PFSK-1 (cell line): ENCODE results near the gene TNFRSF4.

Source experiments
- FOXP2 ChIP-seq: optimal IDR thresholded peaks from 2 replicates; pipeline ENCODE3; 2011; ENCODE audit warnings: borderline replicate concordance, control low read depth, inconsistent platforms; ENCODE audit not compliant: insufficient read depth; ENCODE audit errors: extremely low read length, extremely low read depth
- POLR2AphosphoS5 ChIP-seq: IDR thresholded peaks from 2 replicates; pipeline ENCODE4 v1.6.1; 2012; ENCODE audit warnings: low read depth, mild to moderate bottlenecking, control low read depth, low read length, moderate library complexity
- REST ChIP-seq, 2 experiments: IDR thresholded peaks; 2 replicates each; pipeline versions ENCODE4 v1.6.1 to v1.8.0; 2011 to 2012; ENCODE audit warnings: low read depth in 2 of 2, low read length in 2 of 2, control low read depth in 1 of 2, inconsistent platforms in 1 of 2, mild to moderate bottlenecking in 1 of 2, moderate library complexity in 1 of 2; ENCODE audit not compliant: insufficient read depth in 1 of 2
- SIN3A ChIP-seq: IDR thresholded peaks from 2 replicates; pipeline ENCODE4 v1.6.1; 2012; ENCODE audit warnings: mild to moderate bottlenecking, low read length, moderate library complexity, borderline replicate concordance; ENCODE audit not compliant: insufficient read depth
- TAF1 ChIP-seq: IDR thresholded peaks from 2 replicates; pipeline ENCODE4 v1.6.1; 2012; ENCODE audit warnings: low read length, control low read depth, borderline replicate concordance; ENCODE audit not compliant: insufficient read depth

TNFRSF4 gene

DNA sequence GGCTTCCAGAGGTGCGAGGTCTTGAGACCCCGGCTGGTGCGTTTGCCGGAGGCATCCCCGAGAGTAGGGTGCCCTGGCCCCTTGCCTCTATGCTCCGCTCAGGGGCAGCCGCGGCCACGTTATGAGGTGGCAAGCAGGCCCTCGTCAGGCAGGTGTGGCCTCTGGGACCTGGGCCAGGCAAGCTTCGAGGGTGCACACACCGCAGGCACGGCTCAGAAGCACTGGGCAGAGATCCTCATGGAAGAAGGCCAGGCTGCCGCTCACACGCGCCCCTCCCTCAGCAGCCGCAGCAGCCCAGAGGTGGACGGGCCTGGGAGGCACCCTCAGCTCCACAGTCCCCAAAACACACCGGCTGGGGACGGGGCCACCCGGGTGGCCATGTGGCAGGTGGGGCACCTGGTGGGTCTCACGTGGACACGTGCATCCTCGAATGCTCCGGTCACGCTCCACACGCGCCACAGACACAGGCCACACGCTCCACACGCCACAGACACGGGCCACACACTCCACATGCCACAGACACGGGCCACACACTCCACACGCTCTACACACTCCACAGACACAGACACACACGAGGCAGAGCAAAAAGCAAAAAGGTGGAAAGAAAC is 11.4 kb upstream of the TNFRSF4 start:
- TF ChIP-seq REST (IDR thresholded peaks at IDR 0.05; ENCODE audit: insufficient read depth in 1 of 2, low read depth in 2 of 2, low read length in 2 of 2), result no peak
- TF ChIP-seq SIN3A, result no peak
- TF ChIP-seq POLR2AphosphoS5, result no peak
- TF ChIP-seq TAF1, result no peak
- no peak for TF ChIP-seq FOXP2

- no peak for TF ChIP-seq REST (IDR thresholded peaks at IDR 0.05; ENCODE audit: insufficient read depth in 1 of 2, low read depth in 2 of 2, low read length in 2 of 2)
- no peak for TF ChIP-seq TAF1
- TF ChIP-seq POLR2AphosphoS5, result no peak
- no peak for TF ChIP-seq SIN3A
- TF ChIP-seq FOXP2, result no peak
Observed at GRCh38 chr1:1223891-1224290, 9.9 kb upstream of the TNFRSF4 start.

DNA sequence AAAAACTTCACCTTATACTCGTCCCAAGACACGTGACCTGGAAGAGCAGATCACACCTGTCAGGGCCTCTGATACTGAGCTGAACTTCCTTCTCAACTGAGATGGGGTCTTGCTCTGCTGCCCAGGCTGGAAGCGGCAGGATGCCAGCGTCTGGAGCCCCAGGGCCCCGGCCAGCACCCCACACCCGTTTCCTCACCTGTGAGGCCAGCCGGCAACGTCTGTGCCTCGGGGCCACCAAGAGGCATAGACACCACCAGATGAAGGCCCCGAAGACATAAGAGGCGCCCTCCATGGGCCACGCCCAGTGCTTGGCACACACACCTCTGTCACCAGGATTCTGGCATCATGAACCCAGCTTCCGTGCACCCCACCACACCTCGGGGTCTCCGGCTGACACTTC is 9.4 kb upstream of the TNFRSF4 start:
- TF ChIP-seq SIN3A, result no peak
- TF ChIP-seq REST (IDR thresholded peaks at IDR 0.05; ENCODE audit: insufficient read depth in 1 of 2, low read depth in 2 of 2, low read length in 2 of 2), result no peak
- TF ChIP-seq POLR2AphosphoS5, result no peak
- TF ChIP-seq TAF1, result no peak
- TF ChIP-seq FOXP2, result no peak

- TF ChIP-seq POLR2AphosphoS5 (no peak), FOXP2 (no peak)
Observed at GRCh38 chr1:1222575-1223225, 8.7 kb upstream of the TNFRSF4 start.

DNA sequence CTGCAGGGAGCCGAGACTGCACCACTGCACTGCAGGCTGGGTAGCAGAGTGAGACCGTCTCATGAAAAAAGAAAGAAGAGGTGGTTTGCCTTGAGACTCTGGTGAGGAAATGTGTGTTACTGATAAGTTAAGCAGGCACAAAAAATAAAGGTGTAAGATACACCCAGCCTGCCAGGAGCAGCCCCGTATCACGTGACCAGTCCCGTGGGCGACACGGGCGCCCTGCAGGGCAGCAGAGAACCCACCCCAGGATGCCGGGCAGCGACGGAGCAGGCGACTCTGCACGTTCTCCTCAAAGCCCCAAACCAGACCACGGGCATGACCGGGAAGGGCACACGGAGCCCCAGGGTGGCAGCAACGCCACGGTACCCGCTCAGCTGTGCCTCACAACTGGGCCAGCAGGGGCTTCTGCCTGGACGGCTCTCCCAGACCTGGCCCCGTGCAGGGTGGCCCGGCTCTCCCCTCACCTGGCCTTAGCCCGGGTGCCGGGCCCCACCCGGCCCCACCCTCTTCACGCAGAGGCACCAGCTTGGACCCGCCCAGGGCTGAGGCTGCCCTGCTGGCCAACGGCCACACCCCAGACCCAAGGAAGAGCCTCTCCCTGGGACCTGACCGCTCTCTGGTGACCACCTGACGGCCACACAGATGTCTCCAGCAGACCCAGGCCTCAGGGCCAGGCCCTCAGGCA is 8.1 kb upstream of the TNFRSF4 start:
- TF ChIP-seq TAF1 (no peak), FOXP2 (no peak), POLR2AphosphoS5 (no peak), SIN3A (no peak), REST (IDR thresholded peaks at IDR 0.05; ENCODE audit: insufficient read depth in 1 of 2, low read depth in 2 of 2, low read length in 2 of 2) (no peak)
